SK-N-MC (cell line): ENCODE measurements around the gene PAX5.

Source experiments
- DNase-seq: peaks from one replicate; pipeline ENCODE4 v3.0.0-alpha.2; 2011; ENCODE audit warnings: low read depth, low spot score
- H3K27ac ChIP-seq: fragments of 200-600 bp; sonication (generic); 2 replicates; pipeline ENCODE4 v1.5.1; 2016; ENCODE audit warnings: mixed run types
- H3K36me3 ChIP-seq: fragments of 200-600 bp; sonication (generic); 2 replicates; pipeline ENCODE4 v1.6.1; 2017; ENCODE audit warnings: antibody characterized with exemption, low read length, mixed read lengths; ENCODE audit not compliant: insufficient read depth
- H3K4me3 ChIP-seq: fragments of 200-600 bp; sonication (generic); 2 replicates; pipeline ENCODE4 v1.5.1; 2016
- H3K9ac ChIP-seq: fragments of 200-600 bp; sonication (generic); 2 replicates; pipeline ENCODE4 v1.8.0; 2017; ENCODE audit warnings: mixed run types, mixed read lengths; ENCODE audit not compliant: insufficient read length
- H3K9me3 ChIP-seq: fragments of 200-600 bp; sonication (generic); 2 replicates; pipeline ENCODE4 v1.6.1; 2017; ENCODE audit warnings: low read depth, mild to moderate bottlenecking, antibody characterized with exemption, low read length, moderate library complexity, mixed read lengths
- EZH2 ChIP-seq: fragments of 200-600 bp; sonication (generic); IDR thresholded peaks from one replicate; pipeline ENCODE4 v1.6.1; 2017; ENCODE audit warnings: antibody characterized with exemption
- FOXP2 ChIP-seq: optimal IDR thresholded peaks from 2 replicates; pipeline ENCODE3; 2011; ENCODE audit warnings: mild to moderate bottlenecking, moderate library complexity; ENCODE audit not compliant: insufficient read depth; ENCODE audit errors: extremely low read length, control extremely low read depth
- POLR2AphosphoS5 ChIP-seq: IDR thresholded peaks from 2 replicates; pipeline ENCODE4 v1.6.1; 2012; ENCODE audit warnings: mild to moderate bottlenecking, low read depth, low read length, borderline replicate concordance

Gene PAX5

DNA sequence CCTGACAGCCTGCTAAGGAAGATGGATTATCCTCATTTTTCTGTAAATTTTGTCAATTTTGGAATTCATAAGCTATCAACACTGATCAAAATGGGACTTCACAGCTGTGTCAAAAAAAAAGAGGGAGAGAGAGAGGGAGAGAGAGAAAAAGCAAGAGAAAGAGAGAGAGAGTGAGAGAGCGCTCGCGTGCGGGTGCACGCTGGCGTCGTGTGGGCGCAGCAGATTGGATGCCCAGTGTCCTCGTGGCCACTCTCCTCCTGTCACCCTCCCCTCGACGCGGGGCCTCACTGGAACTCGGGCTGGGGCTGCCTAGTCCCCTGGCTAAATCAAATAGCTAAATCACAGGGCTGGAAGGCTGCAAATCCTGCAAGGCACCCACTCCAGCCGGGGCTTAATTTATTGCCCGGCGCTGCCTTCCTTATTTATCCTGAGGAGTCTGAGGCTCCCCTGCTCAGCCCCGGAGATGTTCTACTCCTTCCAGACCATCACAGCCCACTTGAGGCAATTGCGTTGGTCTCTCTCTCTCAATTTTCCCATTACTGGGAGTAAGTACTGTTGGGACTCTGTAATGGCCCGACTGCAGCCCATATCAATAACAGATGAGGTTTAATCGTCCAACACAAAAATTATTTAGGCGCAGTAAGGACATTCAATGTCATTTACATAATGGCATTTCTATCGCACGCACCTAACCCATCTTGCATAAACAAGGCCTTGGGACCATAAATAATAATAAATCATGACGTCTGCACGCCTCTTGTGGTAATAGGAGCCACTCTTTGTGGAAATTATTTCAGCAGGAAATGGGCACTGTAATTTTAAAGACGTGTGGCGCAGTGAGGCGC, 94.2 kb downstream of the PAX5 start:
- H3K9me3 ChIP-seq, result no peaks in the 10 kb centered on the region
- no peak; the same call in 1 of the 2 replicates for TF ChIP-seq POLR2AphosphoS5
- TF ChIP-seq EZH2, result no peak
- TF ChIP-seq FOXP2, result no peak
- no peak for DNase-seq
- H3K9ac ChIP-seq, result no peak overlapping the region
- no peaks in the 10 kb centered on the region for H3K36me3 ChIP-seq
- H3K27ac ChIP-seq, result no peak overlapping the region
- no peak overlapping the region for H3K4me3 ChIP-seq

DNA sequence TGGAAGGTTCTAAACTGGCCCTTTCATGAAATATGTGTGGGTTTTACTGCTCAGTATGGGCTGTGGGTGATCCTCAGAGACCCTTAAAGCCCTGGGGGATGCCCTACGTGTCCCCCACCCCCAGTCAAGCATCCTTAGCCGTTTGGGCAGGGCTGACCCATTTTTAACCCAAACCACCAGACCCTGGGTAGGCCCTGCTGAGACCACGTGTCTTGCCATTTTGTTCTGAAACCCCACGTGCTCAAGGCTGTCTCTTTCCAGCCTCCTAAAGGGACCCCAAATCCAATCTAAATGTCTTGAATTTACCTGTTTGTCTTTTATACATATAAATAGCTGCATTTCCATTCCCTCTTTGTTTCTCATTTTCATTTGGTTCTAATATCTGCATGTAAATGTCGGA, 94.9 kb downstream of the PAX5 start:
- no peak for DNase-seq
- no peaks in the 10 kb centered on the region for H3K9me3 ChIP-seq
- H3K4me3 ChIP-seq, result no peak overlapping the region
- no peaks in the 10 kb centered on the region for H3K36me3 ChIP-seq
- H3K27ac ChIP-seq, result no peak overlapping the region; the same call in 1 of the 2 replicates
- peak overlapping the region; percentile 49 for H3K9ac ChIP-seq
- no peak for TF ChIP-seq POLR2AphosphoS5

DNA sequence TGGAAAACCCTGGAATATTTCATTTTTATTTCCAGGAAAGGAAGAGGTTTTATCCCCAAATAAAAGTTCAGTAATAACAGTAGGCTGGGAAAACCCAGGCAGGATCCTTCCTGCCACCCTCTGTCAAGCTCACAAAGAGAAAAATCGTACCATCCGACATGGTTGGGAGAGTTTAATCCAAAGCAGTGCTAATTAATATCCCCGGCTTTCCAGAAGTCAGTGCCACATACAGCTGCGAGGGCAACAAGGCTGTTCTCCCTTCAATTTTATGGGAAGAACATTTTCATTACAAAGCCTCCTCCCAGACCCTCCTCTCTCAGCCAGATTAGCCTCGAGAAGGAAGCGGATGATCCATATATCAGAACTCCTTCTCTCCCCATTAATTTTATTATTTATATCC, 95.5 kb downstream of the PAX5 start:
- peak overlapping the region; percentile 49 for H3K9ac ChIP-seq
- no peak for DNase-seq
- H3K4me3 ChIP-seq, result peak overlapping the region; percentile 28
- no peaks in the 10 kb centered on the region for H3K36me3 ChIP-seq
- H3K27ac ChIP-seq, result peak overlapping the region; percentile 75
- H3K9me3 ChIP-seq, result no peaks in the 10 kb centered on the region
- TF ChIP-seq EZH2 (no peak), FOXP2 (no peak), POLR2AphosphoS5 (no peak)

DNA sequence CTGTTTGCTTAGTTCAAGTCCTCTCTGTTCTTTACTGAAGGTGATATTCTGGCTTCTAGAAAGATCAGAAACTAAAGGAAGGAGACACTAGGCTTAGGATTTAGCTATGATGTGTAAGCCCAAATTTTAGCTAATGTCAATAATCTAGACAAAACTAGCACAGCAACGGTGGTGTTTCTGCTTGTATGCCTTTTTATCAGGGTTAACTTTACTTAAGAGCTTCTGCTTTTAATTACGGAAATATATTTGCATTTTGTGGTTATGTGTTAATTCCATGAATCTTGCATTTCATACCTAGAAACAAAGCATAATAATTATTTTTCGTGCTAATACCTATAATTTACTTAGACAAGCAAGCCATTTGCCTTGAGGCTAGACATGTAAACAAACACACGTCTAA, 96.1 kb downstream of the PAX5 start:
- H3K36me3 ChIP-seq, result no peaks in the 10 kb centered on the region

DNA sequence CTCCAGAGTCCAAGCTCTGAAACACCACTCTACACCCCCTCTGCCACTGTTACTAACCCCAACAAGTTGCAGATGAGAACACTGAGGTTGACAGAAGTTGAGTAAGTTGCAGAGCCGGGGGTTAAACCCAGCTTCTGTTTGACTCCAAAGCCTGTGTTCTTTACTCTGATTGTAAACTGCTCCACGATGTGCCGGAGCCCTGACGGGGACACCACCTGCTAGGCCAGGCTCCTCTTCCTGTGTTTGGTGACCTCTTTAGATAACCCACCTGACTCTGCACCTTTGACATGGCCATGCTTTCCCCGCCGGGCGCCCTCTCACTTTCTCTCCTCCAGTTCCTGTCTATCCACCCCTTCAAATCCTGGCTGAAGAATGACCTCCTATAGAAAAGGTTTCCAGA, 96.7 kb downstream of the PAX5 start:
- Histone ChIP-seq H3K9ac (no peak overlapping the region), H3K36me3 (no peaks in the 10 kb centered on the region), H3K9me3 (no peaks in the 10 kb centered on the region), H3K27ac (peak overlapping the region; percentile 75), H3K4me3 (no peak overlapping the region)
- DNase-seq, result no peak
- TF ChIP-seq FOXP2 (no peak), EZH2 (no peak)

More for the DNA sequence above, 96.1 kb downstream of the PAX5 start:
- H3K27ac ChIP-seq, result peak overlapping the region; percentile 75
- peak overlapping the region; percentile 28; the same call in 1 of the 2 replicates for H3K4me3 ChIP-seq
- TF ChIP-seq FOXP2 (no peak), POLR2AphosphoS5 (no peak), EZH2 (no peak)
- no peaks in the 10 kb centered on the region for H3K9me3 ChIP-seq
- DNase-seq, result no peak
- H3K9ac ChIP-seq, result no peak overlapping the region

DNA sequence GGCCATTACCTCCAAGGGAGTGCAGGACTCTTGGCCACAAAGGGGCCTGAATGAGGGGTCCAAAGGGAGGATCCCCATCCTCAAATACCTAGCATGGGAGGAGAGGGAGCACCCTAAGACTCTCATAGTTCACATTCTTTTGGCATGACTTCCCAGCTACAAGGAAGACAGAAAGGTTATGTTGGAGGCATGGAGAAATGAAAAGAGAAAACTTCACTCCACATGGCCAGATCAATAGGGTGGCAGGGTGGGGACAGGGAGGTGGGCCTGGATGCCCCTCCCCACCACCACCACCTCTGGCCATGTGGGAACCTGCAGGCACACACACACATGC, 97.6 kb downstream of the PAX5 start:
- Histone ChIP-seq H3K36me3 (no peaks in the 10 kb centered on the region), H3K4me3 (no peak overlapping the region), H3K9ac (no peak overlapping the region), H3K27ac (no peak overlapping the region), H3K9me3 (no peaks in the 10 kb centered on the region)
- DNase-seq, result no peak
- TF ChIP-seq POLR2AphosphoS5, result no peak
- TF ChIP-seq FOXP2, result no peak
- TF ChIP-seq EZH2, result no peak

DNA sequence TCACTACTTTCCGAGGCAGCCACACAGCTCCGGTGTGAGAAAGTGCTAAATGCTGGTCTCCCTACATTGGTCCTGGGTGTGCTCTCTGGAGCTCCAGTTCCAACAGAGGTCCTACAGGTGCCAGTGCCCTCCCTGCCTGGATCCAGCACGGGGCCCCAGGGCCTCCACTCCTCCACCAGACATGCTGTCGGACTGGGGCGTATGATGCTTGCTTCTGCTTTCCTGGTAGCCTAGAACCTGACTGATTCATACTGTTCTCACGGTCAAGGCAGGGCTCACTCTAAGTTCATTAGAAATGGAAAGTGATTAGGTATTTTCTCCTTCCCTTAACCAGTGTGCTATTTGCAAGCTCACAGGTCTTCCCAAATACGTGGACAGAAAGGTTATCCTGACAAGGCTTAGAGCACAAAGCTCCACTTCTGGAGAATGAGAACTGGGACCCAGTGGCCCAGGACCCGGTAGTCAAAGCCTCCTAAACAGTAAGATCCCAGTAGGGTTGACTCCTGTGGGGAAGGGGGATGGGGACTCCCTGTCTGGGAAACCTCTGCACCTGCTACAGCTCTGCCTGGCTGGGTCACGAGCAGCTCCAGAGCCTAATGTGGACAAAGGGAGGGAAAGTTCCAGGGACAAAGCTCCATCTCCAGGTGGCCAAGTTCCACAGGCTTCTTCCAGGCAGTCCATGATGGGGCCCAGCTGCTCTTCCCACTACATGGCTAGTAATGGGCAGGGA, 98.1 kb downstream of the PAX5 start:
- no peak for DNase-seq
- TF ChIP-seq FOXP2 (no peak), EZH2 (no peak), POLR2AphosphoS5 (no peak)
- no peak overlapping the region for H3K4me3 ChIP-seq
- no peaks in the 10 kb centered on the region for H3K9me3 ChIP-seq
- no peak overlapping the region for H3K9ac ChIP-seq
- H3K36me3 ChIP-seq, result no peaks in the 10 kb centered on the region
- H3K27ac ChIP-seq, result no peak overlapping the region

DNA sequence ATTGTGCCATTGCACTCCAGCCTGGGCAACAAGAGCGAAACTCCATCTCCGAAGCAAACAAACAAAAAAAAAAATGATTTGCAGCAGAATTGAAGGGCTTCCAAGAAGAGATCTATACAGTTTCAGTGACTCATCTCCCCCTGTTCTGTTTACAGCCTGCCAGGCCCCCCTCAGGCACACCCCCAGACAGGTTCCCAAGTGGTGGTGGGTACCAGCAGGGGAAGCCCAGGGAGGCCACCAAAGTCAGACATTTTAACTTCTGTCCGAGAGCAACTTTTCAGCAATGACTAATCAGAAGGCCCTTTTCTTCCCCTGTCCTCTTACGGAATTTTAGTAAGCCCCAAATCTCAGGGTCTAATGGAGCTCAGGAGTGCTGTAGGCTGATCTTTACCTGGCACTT, 98.7 kb downstream of the PAX5 start:
- H3K36me3 ChIP-seq, result no peaks in the 10 kb centered on the region

More for the DNA sequence above, 98.7 kb downstream of the PAX5 start:
- no peak for DNase-seq
- Histone ChIP-seq H3K4me3 (no peak overlapping the region), H3K9ac (no peak overlapping the region), H3K27ac (no peak overlapping the region), H3K9me3 (no peaks in the 10 kb centered on the region)
- TF ChIP-seq FOXP2, result no peak
- no peak for TF ChIP-seq EZH2
- no peak for TF ChIP-seq POLR2AphosphoS5
